Stimulated activated CD8-positive, alpha-beta memory T cell treated with anti-CD3 and anti-CD28 coated beads, Interleukin-7, amount 100 ng/mL, for 4 hours (primary cell): ENCODE measurements around the gene HOXD4.

Experiments
- DNase-seq, 2 donors: peaks; one replicate each; pipeline ENCODE4 v3.0.0-alpha.2; 2020; ENCODE audit warnings: low read depth in 2 of 2

Gene HOXD4

GRCh38 chr2:176126929-176127773 lies 24.2 kb upstream of the HOXD4 start:
- peak; percentile 40 to 42 for DNase-seq

GRCh38 chr2:176127774-176128072 lies 23.6 kb upstream of the HOXD4 start:
- no peak for DNase-seq

- no peak for DNase-seq
These were observed 23.0 kb upstream of the HOXD4 start for GRCh38 chr2:176128172-176128981.

- DNase-seq, result peak in 1 of 2 donors; percentile 19
These were observed 22.2 kb upstream of the HOXD4 start, which contains the start of gene HOXD8 for GRCh38 chr2:176128982-176129796. TSS of gene HOXD8 (plus strand) at chr2:176129705. CDS start at chr2:176130367, 662 bp downstream.

GRCh38 chr2:176129813-176130146 lies 21.6 kb upstream of the HOXD4 start:
- no peak for DNase-seq

- DNase-seq, result peak in 1 of 2 donors; percentile 17
These were observed 21.0 kb upstream of the HOXD4 start for GRCh38 chr2:176130147-176130956.

GRCh38 chr2:176130957-176131847 lies 20.1 kb upstream of the HOXD4 start:
- DNase-seq, result no peak

GRCh38 chr2:176131848-176132158 lies 19.5 kb upstream of the HOXD4 start:
- no peak for DNase-seq

GRCh38 chr2:176132205-176133171 lies 18.9 kb upstream of the HOXD4 start:
- no peak for DNase-seq

- no peak for DNase-seq
These were observed 18.0 kb upstream of the HOXD4 start for GRCh38 chr2:176133389-176133788.

GRCh38 chr2:176134035-176134434 lies 17.3 kb upstream of the HOXD4 start:
- no peak for DNase-seq

GRCh38 chr2:176135035-176135440 lies 16.3 kb upstream of the HOXD4 start:
- DNase-seq, result no peak

GRCh38 chr2:176136374-176137251 lies 14.7 kb upstream of the HOXD4 start:
- no peak for DNase-seq

GRCh38 chr2:176137252-176137580 lies 14.1 kb upstream of the HOXD4 start:
- DNase-seq, result no peak

- DNase-seq, result no peak
These were observed 13.4 kb upstream of the HOXD4 start for GRCh38 chr2:176137906-176138305.

- no peak for DNase-seq
These were observed 12.8 kb upstream of the HOXD4 start for GRCh38 chr2:176138526-176138922.

- DNase-seq, result no peak
These were observed 12.3 kb upstream of the HOXD4 start for GRCh38 chr2:176138923-176139660.
